Measurements from ENCODE around the gene ZNF609. TPM values are rescaled to one million over a fixed set of nuclear protein-coding genes. Genes with fewer than 3 reads are reported as not detected.

ZNF609 gene
- total and polyA plus RNA-seq, 11 donors: 5.8 to 24.5 (median 15.3) TPM

- H3K27ac ChIP-seq: peak overlapping the region in 11 of 12 donors; percentile 9 to 94 (median 49)
- no peaks in the 10 kb centered on the region for H3K9me3 ChIP-seq
- H3K4me1 ChIP-seq: peaks cover 11 to 100% (median 95%) of the 10 kb centered on the region in 12 donors
- TF ChIP-seq, protein P1, sequence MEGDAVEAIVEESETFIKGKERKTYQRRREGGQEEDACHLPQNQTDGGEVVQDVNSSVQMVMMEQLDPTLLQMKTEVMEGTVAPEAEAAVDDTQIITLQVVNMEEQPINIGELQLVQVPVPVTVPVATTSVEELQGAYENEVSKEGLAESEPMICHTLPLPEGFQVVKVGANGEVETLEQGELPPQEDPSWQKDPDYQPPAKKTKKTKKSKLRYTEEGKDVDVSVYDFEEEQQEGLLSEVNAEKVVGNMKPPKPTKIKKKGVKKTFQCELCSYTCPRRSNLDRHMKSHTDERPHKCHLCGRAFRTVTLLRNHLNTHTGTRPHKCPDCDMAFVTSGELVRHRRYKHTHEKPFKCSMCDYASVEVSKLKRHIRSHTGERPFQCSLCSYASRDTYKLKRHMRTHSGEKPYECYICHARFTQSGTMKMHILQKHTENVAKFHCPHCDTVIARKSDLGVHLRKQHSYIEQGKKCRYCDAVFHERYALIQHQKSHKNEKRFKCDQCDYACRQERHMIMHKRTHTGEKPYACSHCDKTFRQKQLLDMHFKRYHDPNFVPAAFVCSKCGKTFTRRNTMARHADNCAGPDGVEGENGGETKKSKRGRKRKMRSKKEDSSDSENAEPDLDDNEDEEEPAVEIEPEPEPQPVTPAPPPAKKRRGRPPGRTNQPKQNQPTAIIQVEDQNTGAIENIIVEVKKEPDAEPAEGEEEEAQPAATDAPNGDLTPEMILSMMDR (IDR thresholded peaks at IDR 0.05): no peak
- TF ChIP-seq POLR2A (IDR thresholded peaks at IDR 0.05): no peak
- 56 to 73% (median 71%) methylated on average over 2 of the region's 2 CpGs for whole genome bisulfite sequencing, 4 donors
- no peaks in the 10 kb centered on the region for H3K27me3 ChIP-seq
- H3K36me3 ChIP-seq: peaks cover 0 to 55% (median 39%) of the 10 kb centered on the region in 9 donors
- ATAC-seq (no peak), DNase-seq (no peak)
- no peak overlapping the region for H3K4me3 ChIP-seq
- intact Hi-C loops (cut with DNase I): no loop called here
These were observed 234.4 kb downstream of the ZNF609 start for GRCh38 chr15:64694816-64695215.

GRCh38 chr15:64695561-64695992 lies 235.2 kb downstream of the ZNF609 start:
- H3K4me3 ChIP-seq: no peak overlapping the region
- peaks cover 13 to 100% (median 95%) of the 10 kb centered on the region in 12 donors for H3K4me1 ChIP-seq
- TF ChIP-seq, protein P1 (IDR thresholded peaks at IDR 0.05): no peak
- no peak for TF ChIP-seq POLR2A (IDR thresholded peaks at IDR 0.05)
- H3K36me3 ChIP-seq: peaks cover 0 to 47% (median 31%) of the 10 kb centered on the region in 9 donors
- no peaks in the 10 kb centered on the region for H3K9me3 ChIP-seq
- DNase-seq: peak in 2 of 5 donors; percentile 53 to 58
- peak in 1 of 4 donors; percentile 39 for ATAC-seq
- H3K27ac ChIP-seq: peak overlapping the region in 10 of 12 donors; percentile 9 to 94 (median 56)
- 40 to 45% (median 43%) methylated on average over 6 of the region's 6 CpGs for WGBS, 4 donors
- no peaks in the 10 kb centered on the region for H3K27me3 ChIP-seq
- intact Hi-C loops (cut with DNase I): no loop called here

- peaks cover 13 to 100% (median 95%) of the 10 kb centered on the region in 12 donors for H3K4me1 ChIP-seq
These were observed 236.1 kb downstream of the ZNF609 start for GRCh38 chr15:64696481-64696880.

GRCh38 chr15:64697911-64698369 lies 237.6 kb downstream of the ZNF609 start:
- ATAC-seq (no peak), DNase-seq (no peak)
- Histone ChIP-seq H3K4me3 (peak overlapping the region in 2 of 12 donors; percentile 6 to 23), H3K36me3 (peaks cover 0 to 31% (median 16%) of the 10 kb centered on the region in 9 donors), H3K4me1 (peaks cover 15 to 96% (median 89%) of the 10 kb centered on the region in 12 donors), H3K9me3 (no peaks in the 10 kb centered on the region), H3K27ac (peak overlapping the region in 11 of 12 donors; percentile 48 to 94 (median 83)), H3K27me3 (no peaks in the 10 kb centered on the region)
- WGBS, 4 donors: 45 to 54% (median 50%) methylated on average over 3 of the region's 3 CpGs
- TF ChIP-seq, protein P1 (IDR thresholded peaks at IDR 0.05): no peak
- no peak for TF ChIP-seq POLR2A (IDR thresholded peaks at IDR 0.05)
- intact Hi-C loops (cut with DNase I): no loop called here

More at GRCh38 chr15:64696481-64696880, 236.1 kb downstream of the ZNF609 start:
- peaks cover 0 to 38% (median 24%) of the 10 kb centered on the region in 9 donors for H3K36me3 ChIP-seq
- H3K9me3 ChIP-seq: no peaks in the 10 kb centered on the region
- H3K4me3 ChIP-seq: no peak overlapping the region
- ATAC-seq (no peak), DNase-seq (no peak)
- no peaks in the 10 kb centered on the region for H3K27me3 ChIP-seq
- peak overlapping the region in 9 of 12 donors; percentile 27 to 94 (median 62) for H3K27ac ChIP-seq
- TF ChIP-seq, protein P1 (IDR thresholded peaks at IDR 0.05): no peak
- TF ChIP-seq POLR2A (IDR thresholded peaks at IDR 0.05): no peak
- intact Hi-C loops (cut with DNase I): no loop called here
- 53 to 60% (median 56%) methylated on average over 3 of the region's 3 CpGs for WGBS, 4 donors
